DOHH2 (cell line): ENCODE results near the gene BDKRB2.

Experiments
- CTCF ChIP-seq: fragments of 200-600 bp; sonication (generic); IDR thresholded peaks from one replicate; pipeline ENCODE4 v1.5.1; 2014; ENCODE audit warnings: antibody characterized with exemption, mild to moderate bottlenecking, low read depth, low read length; ENCODE audit not compliant: poor library complexity, severe bottlenecking
- EZH2phosphoT487 ChIP-seq: fragments of 200-600 bp; sonication (generic); IDR thresholded peaks from 2 replicates; pipeline ENCODE4 v1.6.1; 2017; ENCODE audit warnings: borderline replicate concordance, mild to moderate bottlenecking, antibody characterized with exemption, low read length, moderate library complexity, mixed read lengths

- TF ChIP-seq CTCF, result no peak
- TF ChIP-seq EZH2phosphoT487, result no peak
Measured at GRCh38 chr14:96201157-96201556, 3.5 kb upstream of the BDKRB2 start.
